Dedifferentiated amniotic fluid mesenchymal stem cell (primary cell): Measurements from ENCODE around the gene DMGDH.

Experiments used
- DNase-seq: peaks from one replicate; pipeline ENCODE4 v3.0.0-alpha.2; 2016; ENCODE audit errors: extremely low spot score

DMGDH gene

DNA sequence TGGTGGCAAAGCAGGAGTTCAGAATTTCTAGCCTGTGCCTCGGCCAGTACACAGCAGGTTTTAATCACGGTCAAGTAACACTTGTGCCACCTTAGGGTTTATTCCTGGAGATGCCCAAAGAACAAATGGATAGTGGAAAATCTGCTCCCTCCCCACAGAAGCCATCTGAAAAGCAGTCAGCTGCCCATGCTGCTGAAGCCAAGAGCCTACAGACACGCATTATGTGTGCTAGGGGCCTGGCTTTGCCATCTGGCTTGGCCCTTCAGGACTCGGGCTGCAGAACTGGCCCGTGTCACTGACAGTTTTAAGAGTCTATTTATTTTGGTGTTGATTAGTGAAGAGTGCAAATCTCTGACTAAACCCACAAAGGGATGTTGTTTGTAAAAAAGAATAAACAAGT is 95.5 kb downstream of the DMGDH start:
- no peak for DNase-seq

DNA sequence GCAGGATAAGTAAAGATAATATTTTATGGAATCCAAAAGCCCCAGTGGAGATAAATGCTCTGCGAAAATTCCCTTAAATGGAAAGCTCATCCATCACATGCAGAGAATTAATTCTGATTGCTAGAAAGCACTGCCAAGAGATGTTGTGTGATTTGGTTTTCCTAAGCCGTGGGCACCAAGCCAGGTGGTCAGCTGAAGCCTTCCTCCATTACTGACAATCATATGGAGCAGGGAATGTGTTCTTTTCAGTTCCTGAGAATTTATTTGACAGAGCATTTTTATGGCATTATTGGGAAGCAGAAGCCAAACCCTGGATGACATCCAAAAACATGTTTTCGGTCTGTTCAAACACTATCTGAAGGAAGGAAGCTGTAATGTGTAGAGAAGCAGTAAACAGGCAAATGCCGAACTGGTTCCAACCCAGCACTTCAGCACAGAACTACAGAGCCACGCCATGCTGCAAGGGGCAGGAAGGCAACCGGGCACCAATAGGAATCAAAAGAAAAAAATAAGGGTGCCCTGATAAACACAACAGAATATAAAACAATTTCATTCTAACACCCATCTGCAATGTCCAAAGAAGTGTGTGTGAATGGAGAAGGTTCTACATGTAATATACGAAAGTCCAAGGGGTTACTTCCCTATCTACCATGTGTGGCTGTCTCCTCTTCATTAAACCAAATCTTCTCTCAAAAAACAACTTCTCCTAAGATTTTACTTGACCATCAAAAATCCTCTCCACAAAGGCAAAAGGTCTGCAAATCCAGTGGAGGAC is 96.6 kb downstream of the DMGDH start:
- no peak for DNase-seq

DNA sequence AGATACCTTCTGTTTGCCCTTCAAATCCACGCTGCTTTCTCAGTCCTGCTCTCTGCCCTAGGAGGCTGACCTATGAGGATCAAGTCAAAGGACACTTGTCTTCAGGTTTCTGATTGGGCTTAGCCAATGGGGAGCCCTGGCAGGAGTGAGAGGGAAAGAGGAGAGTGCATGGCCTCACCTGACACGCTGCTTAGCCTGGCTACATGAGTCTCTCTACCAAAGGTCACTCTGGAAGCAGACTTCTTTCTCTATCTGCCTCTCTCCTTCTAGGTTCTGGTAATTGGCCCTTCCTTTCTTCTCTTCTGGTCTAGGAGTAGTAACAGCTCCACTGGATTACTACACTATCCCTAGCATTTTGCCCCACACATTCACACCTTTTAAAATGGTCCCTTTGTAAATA is 97.5 kb downstream of the DMGDH start:
- DNase-seq = no peak

- DNase-seq = no peak
Measured at GRCh38 chr5:78968781-78969180, 100.7 kb downstream of the DMGDH start.

- DNase-seq = peak; percentile 74
Measured at GRCh38 chr5:78964889-78965288, 104.6 kb downstream of the DMGDH start.

DNA sequence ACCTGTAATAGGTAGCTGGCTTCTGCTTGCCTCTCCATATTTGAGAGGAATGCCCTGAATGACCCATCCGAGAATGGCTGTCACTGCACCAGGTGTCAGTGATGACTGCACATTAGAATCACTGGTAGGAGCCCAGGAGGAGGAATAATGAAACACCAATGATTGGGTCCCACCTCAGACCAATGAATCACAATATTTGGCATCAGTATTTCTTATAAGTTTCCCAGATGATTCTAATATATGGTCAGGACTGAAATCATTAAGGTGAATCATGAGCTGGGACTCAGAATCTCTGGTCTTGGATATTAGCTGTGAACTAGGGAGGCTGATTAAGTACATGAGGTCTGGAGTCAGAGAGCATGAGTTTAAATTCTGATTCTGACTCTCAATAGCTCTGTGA is 107.7 kb downstream of the DMGDH start:
- no peak for DNase-seq

- no peak for DNase-seq
Measured at GRCh38 chr5:78959767-78960166, 109.7 kb downstream of the DMGDH start.

DNA sequence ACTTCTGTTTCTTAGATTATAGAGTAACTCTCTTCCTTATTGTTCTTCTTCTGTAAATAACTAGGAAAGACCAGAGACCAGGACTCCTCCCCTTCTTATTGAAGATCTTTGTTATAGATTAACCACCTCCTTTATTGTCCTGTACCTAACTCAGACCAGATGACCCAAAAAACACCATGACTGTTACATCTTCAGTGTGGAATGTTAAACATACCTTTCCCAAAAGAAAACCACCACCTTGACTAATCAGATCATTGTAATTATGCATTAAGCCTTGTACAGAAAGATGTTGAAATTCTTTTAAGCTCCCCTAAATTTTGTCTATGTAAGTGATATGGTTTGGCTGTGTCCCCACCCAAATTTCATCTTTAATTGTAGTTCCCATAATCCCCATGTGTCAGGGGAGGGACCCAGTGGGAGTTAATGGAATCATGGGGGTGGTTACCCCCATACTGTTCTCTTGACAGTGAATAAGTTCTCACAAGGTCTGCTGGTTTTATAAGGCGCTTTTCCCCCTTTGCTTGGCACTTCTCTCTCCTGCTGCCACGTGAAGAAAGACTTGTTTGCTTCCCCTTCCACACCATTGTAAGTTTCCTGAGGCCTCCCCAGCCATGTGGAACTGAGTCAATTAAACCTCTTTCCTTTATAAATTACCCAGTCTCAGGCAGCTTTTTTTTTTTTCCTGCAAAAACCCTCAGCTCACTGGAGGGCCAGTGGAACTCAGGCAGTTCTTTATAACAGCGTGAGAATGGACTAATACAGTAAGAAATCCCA is 110.6 kb downstream of the DMGDH start:
- no peak for DNase-seq

DNA sequence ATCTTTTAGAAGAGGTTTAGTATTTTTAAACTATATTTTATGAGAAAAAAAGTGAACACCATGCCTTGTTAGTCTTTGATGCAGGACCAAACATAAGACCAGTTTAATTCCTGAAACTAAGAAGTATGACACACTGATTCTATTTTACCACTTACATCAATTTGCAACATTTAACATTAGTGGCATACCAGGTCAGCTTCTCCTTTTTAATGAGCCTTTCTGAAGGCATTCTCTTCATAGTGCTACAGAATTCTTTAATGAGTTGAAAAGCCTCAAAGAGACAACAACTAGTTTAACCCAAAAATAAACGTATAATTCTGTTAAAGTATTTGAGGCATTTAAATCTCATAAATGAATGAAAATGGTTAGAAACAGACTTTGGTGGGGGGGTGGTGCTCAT is 112.6 kb downstream of the DMGDH start:
- no peak for DNase-seq

GRCh38 chr5:78953092-78953800 is 116.2 kb downstream of the DMGDH start:
- peak; percentile 49 for DNase-seq
